Endodermal cell (in vitro differentiated cells): Measurements from ENCODE around the gene KRT7. TPM values are rescaled to one million over a fixed set of nuclear protein-coding genes. Genes with fewer than 3 reads are reported as not detected.

Source experiments
- DNase-seq: peaks from one replicate; pipeline ENCODE4 v3.0.0-alpha.2; 2017
- H3K27ac ChIP-seq: 2 replicates; pipeline ENCODE4 v1.5.1; 2013; ENCODE audit warnings: mild to moderate bottlenecking, low read depth, low read length, moderate library complexity
- H3K27me3 ChIP-seq: 2 replicates; pipeline ENCODE4 v1.6.1; 2013; ENCODE audit warnings: mild to moderate bottlenecking, low read length, moderate library complexity; ENCODE audit not compliant: insufficient read depth, control insufficient read depth, poor library complexity, severe bottlenecking
- H3K36me3 ChIP-seq: 2 replicates; pipeline ENCODE4 v1.7.0; 2013; ENCODE audit warnings: mild to moderate bottlenecking, low read length, moderate library complexity; ENCODE audit not compliant: control insufficient read depth, insufficient read depth
- H3K4me1 ChIP-seq: one replicate; pipeline ENCODE4 v1.7.0; 2013; ENCODE audit warnings: low read length; ENCODE audit not compliant: control insufficient read depth, insufficient read depth
- H3K4me3 ChIP-seq: 2 replicates; pipeline ENCODE4 v1.5.1; 2013; ENCODE audit warnings: mild to moderate bottlenecking, low read length, moderate library complexity
- H3K9ac ChIP-seq: 2 replicates; pipeline ENCODE4 v1.6.1; 2013; ENCODE audit warnings: mild to moderate bottlenecking, low read length, moderate library complexity; ENCODE audit not compliant: poor library complexity, severe bottlenecking; ENCODE audit errors: extremely low read depth
- H3K9me3 ChIP-seq: 2 replicates; pipeline ENCODE4 v1.6.1; 2013; ENCODE audit warnings: mild to moderate bottlenecking, low read length, moderate library complexity; ENCODE audit not compliant: control insufficient read depth
- H3K27ac Mint-ChIP-seq: 2 replicates; pipeline ENCODE4 v1.8.0; 2020; ENCODE audit warnings: mixed read lengths
- H3K27me3 Mint-ChIP-seq: 2 replicates; pipeline ENCODE4 v1.8.0; 2021; ENCODE audit warnings: mild to moderate bottlenecking, mixed read lengths; ENCODE audit not compliant: insufficient read depth
- H3K36me3 Mint-ChIP-seq: 2 replicates; pipeline ENCODE4 v1.8.0; 2020; ENCODE audit warnings: low read depth, mixed read lengths
- H3K4me1 Mint-ChIP-seq: 2 replicates; pipeline ENCODE4 v1.8.0; 2020; ENCODE audit warnings: mixed read lengths
- H3K4me3 Mint-ChIP-seq: 2 replicates; pipeline ENCODE4 v1.8.0; 2020; ENCODE audit warnings: mild to moderate bottlenecking, moderate library complexity, mixed read lengths
- H3K9me3 Mint-ChIP-seq: 2 replicates; pipeline ENCODE4 v1.8.0; 2020; ENCODE audit warnings: mild to moderate bottlenecking, mixed read lengths
- CTCF ChIP-seq: fragments of 200-600 bp; sonication (generic); conservative IDR thresholded peaks from 2 replicates; pipeline ENCODE4 v1.5.0; 2021; ENCODE audit warnings: antibody characterized with exemption, mild to moderate bottlenecking
- WGBS, 2 experiments: methylation state at CpG; one replicate each; pipeline versions ENCODE4 v1.1.5 to v1.1.7; 2013; ENCODE audit warnings: missing lambda C conversion rate in 2 of 2, mixed read lengths in 1 of 2; ENCODE audit not compliant: insufficient coverage in 1 of 2, insufficient read length in 1 of 2; 5-methylcytosine and 5-hydroxymethylcytosine counted together
- total RNA-seq, 2 donors: library from RNA; stranded (reverse); fragmentation: NEBNext Ultra II Directional in 1 of 2; extraction: Animal tissue kit (Norgen Biotek cat#: 25700) in 1 of 2; gene quantifications; 2 replicates in 1 of 2; 3 replicates in 1 of 2; pipeline ENCODE4 v1.2.1, GENCODE V29; 2021

KRT7 gene
- total RNA-seq, 2 donors from 2014 or later, result 1.5 TPM; not detected in 1

- Histone ChIP-seq H3K36me3 (no peaks in the 10 kb centered on the region), H3K4me1 (no peaks in the 10 kb centered on the region), H3K9ac (no peak overlapping the region), H3K9me3 (no peaks in the 10 kb centered on the region), H3K27ac (no peak overlapping the region), H3K4me3 (no peak overlapping the region), H3K27me3 (no peaks in the 10 kb centered on the region)
- no peaks in the 10 kb centered on the region for H3K9me3 Mint-ChIP-seq
- DNase-seq, result no peak
- H3K27ac Mint-ChIP-seq, result peak overlapping the region; percentile 79
- H3K4me3 Mint-ChIP-seq, result no peak overlapping the region
- H3K4me1 Mint-ChIP-seq, result peaks cover 2% of the 10 kb centered on the region
- H3K27me3 Mint-ChIP-seq, result no peaks in the 10 kb centered on the region
- H3K36me3 Mint-ChIP-seq, result no peaks in the 10 kb centered on the region
- WGBS, 2 experiments, result 61 to 83% methylated on average over 11 to 17 of the region's 18 CpGs
- no peak for TF ChIP-seq CTCF
Observed at GRCh38 chr12:52202361-52203078, 30.5 kb upstream of the KRT7 start.

- peak overlapping the region; percentile 79 for H3K27ac Mint-ChIP-seq
- Histone ChIP-seq H3K27me3 (peaks cover under 1% of the 10 kb centered on the region), H3K4me1 (no peaks in the 10 kb centered on the region), H3K4me3 (no peak overlapping the region), H3K36me3 (no peaks in the 10 kb centered on the region), H3K27ac (no peak overlapping the region), H3K9ac (no peak overlapping the region), H3K9me3 (no peaks in the 10 kb centered on the region)
- H3K9me3 Mint-ChIP-seq, result no peaks in the 10 kb centered on the region
- H3K4me1 Mint-ChIP-seq, result peaks cover 2% of the 10 kb centered on the region
- WGBS, 2 experiments, result 84 to 87% methylated on average over 7 to 19 of the region's 19 CpGs
- TF ChIP-seq CTCF, result no peak
- no peaks in the 10 kb centered on the region for H3K36me3 Mint-ChIP-seq
- no peak overlapping the region for H3K4me3 Mint-ChIP-seq
- no peaks in the 10 kb centered on the region for H3K27me3 Mint-ChIP-seq
- DNase-seq, result peak; percentile 54
Observed at GRCh38 chr12:52203079-52203921, 29.7 kb upstream of the KRT7 start.

GRCh38 chr12:52204095-52204930 is 28.7 kb upstream of the KRT7 start:
- Mint-ChIP-seq H3K4me1 (peaks cover 2% of the 10 kb centered on the region), H3K27me3 (peaks cover 2% of the 10 kb centered on the region), H3K4me3 (no peak overlapping the region), H3K9me3 (no peaks in the 10 kb centered on the region), H3K36me3 (no peaks in the 10 kb centered on the region), H3K27ac (no peak overlapping the region)
- Histone ChIP-seq H3K4me1 (no peaks in the 10 kb centered on the region), H3K27me3 (peaks cover 3% of the 10 kb centered on the region), H3K36me3 (no peaks in the 10 kb centered on the region), H3K9me3 (no peaks in the 10 kb centered on the region), H3K27ac (no peak overlapping the region), H3K9ac (no peak overlapping the region), H3K4me3 (no peak overlapping the region)
- WGBS, 2 experiments, result 90 to 91% methylated on average over 9 to 18 of the region's 18 CpGs
- no peak for TF ChIP-seq CTCF
- DNase-seq, result peak; percentile 56
